ENCODE data around the gene GSE1. TPM values are rescaled to one million over a fixed set of nuclear protein-coding genes. Genes with fewer than 3 reads are reported as not detected.

Gene GSE1
- total and polyA plus RNA-seq, 2 donors from 2014 or later: 9.5 to 92.8 TPM

DNA sequence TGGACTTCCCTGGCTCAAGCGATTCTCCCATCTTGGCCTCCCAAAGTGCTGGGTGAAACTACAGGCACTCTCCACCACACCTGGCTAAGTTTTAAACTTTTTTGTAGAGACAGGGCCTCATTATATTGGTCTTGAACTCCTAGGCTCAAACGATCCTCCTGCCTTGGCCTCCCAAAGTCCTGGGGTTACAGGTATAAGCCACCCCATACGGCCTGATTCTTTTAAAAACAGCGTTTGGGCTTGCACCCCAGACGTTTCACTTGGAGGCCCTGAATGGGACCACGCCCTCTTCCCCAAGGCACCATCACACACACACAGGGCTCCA is 105.0 kb downstream of the GSE1 start:
- H3K4me1 ChIP-seq (ENCODE audit: control insufficient read depth in 2 of 3, insufficient read depth in 2 of 3, low read depth in 1 of 3, low read length in 3 of 3): peaks cover 0 to 11% (median 5%) of the 10 kb centered on the region in 3 donors
- no peak for DNase-seq
- no peaks in the 10 kb centered on the region for H3K9me3 ChIP-seq (ENCODE audit: control insufficient read depth in 2 of 3, insufficient read depth in 1 of 3, low read length in 3 of 3)
- TF ChIP-seq, protein P1, sequence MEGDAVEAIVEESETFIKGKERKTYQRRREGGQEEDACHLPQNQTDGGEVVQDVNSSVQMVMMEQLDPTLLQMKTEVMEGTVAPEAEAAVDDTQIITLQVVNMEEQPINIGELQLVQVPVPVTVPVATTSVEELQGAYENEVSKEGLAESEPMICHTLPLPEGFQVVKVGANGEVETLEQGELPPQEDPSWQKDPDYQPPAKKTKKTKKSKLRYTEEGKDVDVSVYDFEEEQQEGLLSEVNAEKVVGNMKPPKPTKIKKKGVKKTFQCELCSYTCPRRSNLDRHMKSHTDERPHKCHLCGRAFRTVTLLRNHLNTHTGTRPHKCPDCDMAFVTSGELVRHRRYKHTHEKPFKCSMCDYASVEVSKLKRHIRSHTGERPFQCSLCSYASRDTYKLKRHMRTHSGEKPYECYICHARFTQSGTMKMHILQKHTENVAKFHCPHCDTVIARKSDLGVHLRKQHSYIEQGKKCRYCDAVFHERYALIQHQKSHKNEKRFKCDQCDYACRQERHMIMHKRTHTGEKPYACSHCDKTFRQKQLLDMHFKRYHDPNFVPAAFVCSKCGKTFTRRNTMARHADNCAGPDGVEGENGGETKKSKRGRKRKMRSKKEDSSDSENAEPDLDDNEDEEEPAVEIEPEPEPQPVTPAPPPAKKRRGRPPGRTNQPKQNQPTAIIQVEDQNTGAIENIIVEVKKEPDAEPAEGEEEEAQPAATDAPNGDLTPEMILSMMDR (IDR thresholded peaks at IDR 0.05; ENCODE audit: borderline replicate concordance, extremely low read depth, insufficient read depth): no peak
- H3K27me3 ChIP-seq (ENCODE audit: control insufficient read depth, insufficient read depth, low read length): no peaks in the 10 kb centered on the region
- H3K9ac ChIP-seq (ENCODE audit: low read length in 3 of 3): no peak overlapping the region
- no peak overlapping the region for H3K27ac ChIP-seq (ENCODE audit: low read depth in 2 of 2, low read length in 2 of 2)
- intact Hi-C loops (cut with DNase I): no loop called here
- no peaks in the 10 kb centered on the region for H3K36me3 ChIP-seq (ENCODE audit: control insufficient read depth in 2 of 3, insufficient read depth in 3 of 3, low read length in 3 of 3)
- H3K4me3 ChIP-seq (ENCODE audit: low read length in 3 of 3): no peak overlapping the region
- no peak for FAIRE-seq

DNA sequence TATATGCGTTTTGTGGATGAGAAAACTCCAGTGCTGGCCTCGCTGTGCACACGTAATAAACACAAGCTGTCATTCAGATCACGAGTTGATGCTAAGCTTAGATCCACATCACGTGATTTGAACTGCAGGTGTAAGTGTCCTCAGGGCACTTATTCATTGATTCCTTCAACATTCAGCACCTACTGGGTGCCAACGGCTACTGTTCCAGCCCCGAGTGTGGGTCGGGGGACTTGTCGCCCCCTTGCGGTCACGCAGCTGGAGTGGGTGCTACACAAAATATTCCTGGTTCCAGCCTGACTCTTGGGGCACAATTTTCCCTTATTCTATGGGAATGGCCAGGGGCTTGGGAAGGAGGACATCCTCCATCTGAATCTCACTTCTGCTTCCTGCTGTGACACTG is 105.6 kb downstream of the GSE1 start:
- no peak for DNase-seq
- intact Hi-C loops (cut with DNase I): no loop called here
- Histone ChIP-seq H3K27ac (ENCODE audit: low read depth in 2 of 2, low read length in 2 of 2) (no peak overlapping the region), H3K36me3 (ENCODE audit: control insufficient read depth in 2 of 3, insufficient read depth in 3 of 3, low read length in 3 of 3) (no peaks in the 10 kb centered on the region), H3K4me3 (ENCODE audit: low read length in 3 of 3) (no peak overlapping the region), H3K9me3 (ENCODE audit: control insufficient read depth in 2 of 3, insufficient read depth in 1 of 3, low read length in 3 of 3) (no peaks in the 10 kb centered on the region), H3K4me1 (ENCODE audit: control insufficient read depth in 2 of 3, insufficient read depth in 2 of 3, low read depth in 1 of 3, low read length in 3 of 3) (peaks cover 0 to 11% (median 5%) of the 10 kb centered on the region in 3 donors), H3K9ac (ENCODE audit: low read length in 3 of 3) (no peak overlapping the region), H3K27me3 (ENCODE audit: control insufficient read depth, insufficient read depth, low read length) (no peaks in the 10 kb centered on the region)
- FAIRE-seq: no peak
- TF ChIP-seq, protein P1 (IDR thresholded peaks at IDR 0.05; ENCODE audit: borderline replicate concordance, extremely low read depth, insufficient read depth): peak; percentile 37

DNA sequence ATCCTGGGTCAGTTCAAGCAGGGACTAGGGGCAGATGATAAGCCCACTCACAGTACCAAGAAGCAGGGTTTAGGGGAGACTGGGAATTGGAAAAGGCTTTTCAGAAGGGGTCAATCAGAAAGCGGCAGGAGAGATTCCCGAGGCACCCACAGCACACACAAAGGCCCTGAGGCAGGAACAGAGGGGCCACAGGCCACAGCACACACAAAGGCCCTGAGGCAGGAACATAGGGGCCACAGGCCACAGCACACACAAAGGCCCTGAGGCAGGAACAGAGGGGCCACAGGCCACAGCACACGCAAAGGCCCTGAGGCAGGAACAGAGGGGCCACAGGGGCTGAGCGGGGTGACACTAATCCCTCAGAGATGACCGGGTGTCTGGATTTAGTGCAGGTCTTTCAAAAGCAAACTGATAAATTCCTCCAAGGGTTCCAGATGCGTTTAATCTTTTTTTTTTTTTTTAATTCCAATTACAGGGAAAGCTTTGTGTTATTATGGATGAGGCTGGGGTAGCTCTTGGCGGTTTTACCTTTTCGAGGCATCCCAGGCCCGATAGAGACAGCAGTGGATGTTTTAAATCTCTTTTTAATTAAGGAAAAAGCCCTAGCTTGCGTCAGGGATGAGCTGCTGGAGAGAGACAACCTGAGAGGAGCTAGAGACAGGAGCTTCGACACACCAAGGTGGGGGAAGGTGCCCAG is 106.6 kb downstream of the GSE1 start:
- H3K9me3 ChIP-seq (ENCODE audit: control insufficient read depth in 2 of 3, insufficient read depth in 1 of 3, low read length in 3 of 3): no peaks in the 10 kb centered on the region
- TF ChIP-seq, protein P1 (IDR thresholded peaks at IDR 0.05; ENCODE audit: borderline replicate concordance, extremely low read depth, insufficient read depth): no peak
- H3K4me1 ChIP-seq (ENCODE audit: control insufficient read depth in 2 of 3, insufficient read depth in 2 of 3, low read depth in 1 of 3, low read length in 3 of 3): peaks cover 0 to 11% (median 5%) of the 10 kb centered on the region in 3 donors
- no peak overlapping the region for H3K9ac ChIP-seq (ENCODE audit: low read length in 3 of 3)
- H3K27ac ChIP-seq (ENCODE audit: low read depth in 2 of 2, low read length in 2 of 2): no peak overlapping the region
- no peaks in the 10 kb centered on the region for H3K27me3 ChIP-seq (ENCODE audit: control insufficient read depth, insufficient read depth, low read length)
- intact Hi-C loops (cut with DNase I): no loop called here
- H3K36me3 ChIP-seq (ENCODE audit: control insufficient read depth in 2 of 3, insufficient read depth in 3 of 3, low read length in 3 of 3): no peaks in the 10 kb centered on the region
- DNase-seq (no peak), FAIRE-seq (no peak)
- no peak overlapping the region for H3K4me3 ChIP-seq (ENCODE audit: low read length in 3 of 3)

DNA sequence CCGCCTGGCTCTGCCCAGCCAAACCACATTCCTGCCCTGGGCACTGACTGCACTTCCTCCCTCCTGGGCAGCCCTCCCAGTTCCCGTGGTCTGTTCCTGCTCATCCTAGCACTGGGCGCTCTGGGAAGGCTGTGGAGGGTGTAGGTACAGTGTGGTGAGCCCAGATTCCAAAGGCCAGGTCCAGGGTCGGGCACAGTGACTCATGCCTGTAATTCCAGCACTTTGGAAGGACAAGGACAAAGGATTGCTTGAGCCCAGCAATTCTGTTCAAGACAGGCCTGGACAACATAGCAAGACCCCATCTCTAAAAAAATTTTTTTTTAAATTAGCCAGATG is 107.1 kb downstream of the GSE1 start:
- no peaks in the 10 kb centered on the region for H3K27me3 ChIP-seq (ENCODE audit: control insufficient read depth, insufficient read depth, low read length)
- DNase-seq (no peak), FAIRE-seq (no peak)
- TF ChIP-seq, protein P1 (IDR thresholded peaks at IDR 0.05; ENCODE audit: borderline replicate concordance, extremely low read depth, insufficient read depth): no peak
- H3K9ac ChIP-seq (ENCODE audit: low read length in 3 of 3): no peak overlapping the region
- no peak overlapping the region for H3K27ac ChIP-seq (ENCODE audit: low read depth in 2 of 2, low read length in 2 of 2)
- intact Hi-C loops (cut with DNase I): no loop called here
- no peaks in the 10 kb centered on the region for H3K9me3 ChIP-seq (ENCODE audit: control insufficient read depth in 2 of 3, insufficient read depth in 1 of 3, low read length in 3 of 3)
- H3K4me1 ChIP-seq (ENCODE audit: control insufficient read depth in 2 of 3, insufficient read depth in 2 of 3, low read depth in 1 of 3, low read length in 3 of 3): peaks cover 0 to 10% (median 5%) of the 10 kb centered on the region in 3 donors
- H3K4me3 ChIP-seq (ENCODE audit: low read length in 3 of 3): no peak overlapping the region
- no peaks in the 10 kb centered on the region for H3K36me3 ChIP-seq (ENCODE audit: control insufficient read depth in 2 of 3, insufficient read depth in 3 of 3, low read length in 3 of 3)

All from kidney (tissue), 14 donors.